GM19043 (cell line): Measurements from ENCODE around the gene NTRK3.

Experiments
- ATAC-seq: cut with Tn5 transposase; IDR thresholded peaks from one replicate; pipeline ENCODE4 v1.9.1; 2021; ENCODE audit warnings: low read depth; ENCODE audit not compliant: unreplicated experiment

Gene NTRK3

DNA sequence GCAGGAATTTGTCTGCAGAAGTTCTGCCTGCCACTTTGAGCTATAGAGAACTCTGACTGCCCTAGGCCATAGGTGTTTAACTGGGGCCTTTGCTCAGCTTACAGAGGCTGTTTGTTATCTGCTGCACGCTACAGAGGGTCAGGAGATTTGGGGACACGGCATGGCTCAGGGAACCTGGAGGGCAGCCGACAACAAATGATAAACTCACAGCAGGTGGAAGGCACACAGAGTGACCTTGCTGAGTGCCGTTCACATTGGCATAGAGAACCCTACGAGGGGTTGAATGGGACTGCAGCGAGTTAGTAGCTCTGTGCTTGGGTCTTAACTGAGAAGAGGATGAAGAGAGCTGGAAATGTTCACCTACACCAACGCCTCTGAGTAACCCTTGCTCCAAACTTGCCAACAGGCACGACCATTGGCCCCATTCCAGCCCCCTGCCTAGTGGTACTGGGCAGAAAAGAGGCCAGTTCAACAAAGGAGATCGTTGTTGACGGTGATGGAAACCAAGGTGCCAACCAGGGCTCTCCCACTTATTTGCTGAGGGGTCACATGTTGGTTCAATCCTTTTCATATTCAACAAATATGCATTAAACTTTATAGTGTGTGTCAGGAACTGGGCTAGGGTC is 301.1 kb downstream of the NTRK3 start:
- no peak for ATAC-seq

DNA sequence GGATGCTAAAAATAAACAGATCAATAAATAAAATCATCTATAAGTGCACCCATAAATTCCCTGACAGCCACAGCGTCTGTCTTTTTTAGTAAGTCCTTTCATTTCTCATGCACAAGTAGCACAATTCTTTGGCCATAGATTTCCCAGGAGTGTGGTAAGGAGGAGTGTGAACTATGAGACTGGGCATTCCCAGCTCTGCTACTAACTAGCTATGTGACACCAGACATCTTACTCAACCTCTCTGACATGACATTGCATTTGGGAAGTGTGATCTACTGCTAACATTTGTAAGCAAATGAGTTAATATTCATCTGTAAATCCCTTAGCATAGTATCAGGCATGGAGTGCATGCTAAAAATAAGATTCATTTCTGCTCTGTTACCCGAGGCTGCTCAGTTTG is 301.7 kb downstream of the NTRK3 start:
- ATAC-seq, result no peak

GRCh38 chr15:87952736-87953287 is 303.7 kb downstream of the NTRK3 start:
- ATAC-seq, result no peak

GRCh38 chr15:87949575-87950223 is 306.8 kb downstream of the NTRK3 start:
- ATAC-seq, result no peak

DNA sequence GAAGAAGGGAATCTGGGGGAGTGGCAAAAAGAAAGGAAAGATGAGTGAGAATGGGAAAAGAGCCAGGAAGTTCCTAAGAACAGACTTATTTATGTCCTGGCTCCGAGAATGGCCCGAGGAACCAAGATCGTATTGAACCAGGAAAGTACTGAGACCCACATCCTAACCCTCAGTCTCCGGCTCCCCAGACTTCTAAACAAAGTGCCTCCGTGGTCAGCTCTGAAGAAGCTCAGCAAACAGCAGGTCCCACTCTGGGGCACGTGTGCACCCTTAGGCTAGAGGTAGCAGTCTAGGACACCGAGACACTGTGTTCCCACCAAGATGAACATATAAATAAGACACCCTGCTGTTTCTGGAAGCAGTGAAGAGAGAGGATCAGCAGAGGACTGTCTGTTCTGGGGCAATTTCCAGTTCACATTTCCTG is 307.4 kb downstream of the NTRK3 start:
- no peak for ATAC-seq

GRCh38 chr15:87947560-87947959 is 309.0 kb downstream of the NTRK3 start:
- no peak for ATAC-seq

- ATAC-seq, result no peak
Measured at GRCh38 chr15:87945246-87945645, 311.3 kb downstream of the NTRK3 start.

DNA sequence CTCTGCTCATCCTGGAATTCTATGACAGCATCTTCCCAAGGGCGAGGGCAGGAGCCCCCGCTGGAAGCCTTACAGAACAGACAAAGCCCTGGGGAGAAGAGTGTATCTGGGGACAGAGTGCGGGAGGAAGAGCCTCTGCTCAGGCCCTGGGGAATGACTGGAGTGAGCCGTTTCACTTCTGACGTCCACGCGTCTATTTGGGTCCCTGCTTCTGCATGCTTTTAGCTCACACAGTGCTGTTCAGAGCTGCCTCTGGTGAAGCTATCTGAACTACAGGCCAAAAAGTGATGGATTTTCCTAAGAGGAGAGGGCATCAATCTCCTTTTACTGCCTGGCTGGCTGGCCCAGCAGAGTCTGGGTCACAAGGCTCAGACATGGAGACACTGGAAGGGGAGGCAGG is 311.8 kb downstream of the NTRK3 start:
- no peak for ATAC-seq

GRCh38 chr15:87944050-87944449 is 312.5 kb downstream of the NTRK3 start:
- ATAC-seq, result no peak

DNA sequence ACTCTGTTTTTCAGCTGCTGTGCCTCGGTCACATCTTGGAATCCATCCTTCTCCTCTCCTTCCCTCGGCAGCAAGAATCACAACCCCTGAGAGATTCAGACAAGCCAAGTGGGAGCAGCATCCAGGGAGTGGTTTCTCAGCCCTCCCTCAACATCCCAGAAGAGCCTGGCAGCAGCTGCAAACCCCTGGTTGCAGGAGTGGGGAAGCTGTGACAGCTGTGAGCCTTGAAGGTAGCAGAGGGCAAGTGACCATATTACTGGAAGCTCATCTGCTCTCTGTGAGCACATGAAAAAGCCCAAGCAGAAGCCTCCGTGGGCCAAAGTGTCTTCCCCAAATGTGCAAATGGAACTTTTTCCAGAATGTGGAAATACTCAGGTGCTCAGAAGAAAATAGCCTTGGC is 312.9 kb downstream of the NTRK3 start:
- ATAC-seq, result no peak

DNA sequence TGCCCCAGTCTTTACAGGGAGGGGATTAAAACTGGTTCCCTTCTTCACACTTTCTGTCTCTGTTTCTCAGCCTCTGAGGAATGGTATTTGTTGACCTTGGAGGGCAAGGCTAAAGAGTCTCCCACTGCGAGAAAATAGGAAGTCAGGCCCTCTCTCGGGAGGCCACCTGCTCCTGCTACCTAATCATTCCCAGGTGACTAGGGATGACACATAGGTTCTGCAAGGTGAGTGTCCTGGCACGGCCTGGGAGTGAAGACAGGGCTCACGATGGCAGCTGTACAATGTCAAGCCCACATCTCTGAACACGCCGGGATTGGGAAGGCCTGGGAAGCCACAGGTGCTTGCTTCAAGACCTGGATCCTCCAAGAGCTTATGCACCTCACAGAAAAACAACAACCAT is 314.2 kb downstream of the NTRK3 start:
- no peak for ATAC-seq

DNA sequence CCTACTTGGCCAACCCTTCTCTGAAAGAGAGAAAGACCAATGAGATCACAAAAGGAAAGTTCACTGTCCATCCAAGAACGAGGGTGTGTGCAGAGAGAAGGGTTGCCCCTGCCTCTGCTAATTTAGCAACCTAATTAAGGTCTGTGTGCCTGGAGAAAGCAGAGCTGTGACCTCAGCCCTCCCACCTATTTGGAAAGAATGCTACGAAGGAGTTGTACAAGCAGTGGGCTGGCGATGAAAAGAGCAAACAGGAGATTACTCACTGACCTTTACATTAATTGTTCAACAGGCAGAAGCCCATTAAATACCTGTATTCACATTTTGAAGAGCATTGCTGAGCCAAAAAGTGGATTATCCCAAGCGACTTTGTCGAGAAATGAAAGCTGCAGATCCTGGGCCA is 314.9 kb downstream of the NTRK3 start:
- no peak for ATAC-seq

- no peak for ATAC-seq
Measured at GRCh38 chr15:87940768-87941167, 315.8 kb downstream of the NTRK3 start.

DNA sequence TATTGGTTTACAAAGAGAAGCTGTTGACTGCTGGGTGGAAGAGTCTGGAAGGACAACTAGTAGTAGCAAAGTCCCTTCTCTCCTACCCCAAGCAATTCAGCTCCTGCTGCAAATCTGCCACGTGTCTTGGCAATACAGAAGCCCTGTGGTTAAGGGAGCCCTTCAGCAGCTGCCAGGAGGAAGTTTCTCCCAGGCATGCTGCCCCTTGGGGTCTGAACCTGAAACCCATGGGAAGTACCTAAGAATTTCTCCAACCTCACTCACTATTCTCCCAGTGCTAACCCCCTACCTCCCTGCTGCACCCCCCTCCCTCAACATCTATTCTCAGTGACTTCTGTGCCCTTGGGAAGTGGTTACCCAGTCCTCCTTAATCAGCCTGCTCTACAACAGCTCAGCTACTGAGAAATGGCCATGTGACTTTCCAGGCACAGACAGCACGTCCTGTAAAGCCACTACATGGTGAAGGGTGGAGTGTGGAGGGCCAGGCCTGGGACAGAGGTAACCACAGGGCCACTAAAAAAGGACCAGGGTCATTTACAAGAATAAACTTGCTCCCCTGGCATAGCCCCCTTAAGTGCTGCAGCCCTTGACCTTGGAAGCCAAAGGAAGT is 316.6 kb downstream of the NTRK3 start:
- no peak for ATAC-seq

GRCh38 chr15:87938031-87938430 is 318.5 kb downstream of the NTRK3 start:
- ATAC-seq, result no peak

- ATAC-seq, result no peak
Measured at GRCh38 chr15:87935583-87935982, 321.0 kb downstream of the NTRK3 start.

DNA sequence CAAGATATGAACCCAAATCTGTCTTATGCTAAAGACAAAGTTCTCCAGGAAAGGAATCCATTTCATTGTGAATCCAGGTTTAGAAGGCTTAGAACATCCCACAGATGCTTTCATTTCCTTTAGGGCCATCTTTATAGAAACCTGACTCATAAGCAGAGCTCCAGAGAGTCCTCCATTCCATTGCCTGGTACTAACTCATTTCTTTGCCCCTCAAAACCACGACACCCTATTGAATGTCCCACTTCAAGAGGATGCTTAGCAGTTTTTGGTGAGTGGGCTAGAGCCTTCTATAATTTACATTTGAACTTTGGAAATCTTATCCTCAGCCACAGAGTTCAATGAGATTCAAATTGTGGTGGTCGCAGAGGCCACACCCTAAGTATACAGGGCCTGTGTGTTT is 325.0 kb downstream of the NTRK3 start:
- ATAC-seq, result no peak

- ATAC-seq, result no peak
Measured at GRCh38 chr15:87930457-87930856, 326.1 kb downstream of the NTRK3 start.

- ATAC-seq, result no peak
Measured at GRCh38 chr15:87929841-87930240, 326.7 kb downstream of the NTRK3 start.

DNA sequence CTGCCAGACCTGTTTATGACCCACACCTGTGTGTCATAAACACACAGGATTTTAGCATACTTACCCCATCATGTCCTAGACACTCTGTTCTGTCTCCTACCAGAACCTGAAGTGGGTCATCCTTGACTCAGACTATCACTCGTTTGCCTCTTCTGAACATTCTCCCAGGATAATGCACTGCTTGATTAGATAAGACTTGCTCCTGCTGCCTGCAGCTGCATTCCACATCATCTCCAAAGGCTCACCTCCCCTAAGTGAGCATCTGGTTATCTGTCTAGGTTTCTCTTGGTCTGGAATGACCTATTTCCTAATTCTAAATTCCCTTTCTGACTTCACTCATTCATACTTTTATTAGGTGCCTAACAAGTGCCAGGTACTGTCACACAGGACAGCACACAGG is 332.1 kb downstream of the NTRK3 start:
- no peak for ATAC-seq

GRCh38 chr15:87919064-87919463 is 337.5 kb downstream of the NTRK3 start:
- ATAC-seq, result no peak

GRCh38 chr15:87917480-87917879 is 339.1 kb downstream of the NTRK3 start:
- no peak for ATAC-seq
